ENCODE data around the gene CDH6.

CDH6 gene

DNA sequence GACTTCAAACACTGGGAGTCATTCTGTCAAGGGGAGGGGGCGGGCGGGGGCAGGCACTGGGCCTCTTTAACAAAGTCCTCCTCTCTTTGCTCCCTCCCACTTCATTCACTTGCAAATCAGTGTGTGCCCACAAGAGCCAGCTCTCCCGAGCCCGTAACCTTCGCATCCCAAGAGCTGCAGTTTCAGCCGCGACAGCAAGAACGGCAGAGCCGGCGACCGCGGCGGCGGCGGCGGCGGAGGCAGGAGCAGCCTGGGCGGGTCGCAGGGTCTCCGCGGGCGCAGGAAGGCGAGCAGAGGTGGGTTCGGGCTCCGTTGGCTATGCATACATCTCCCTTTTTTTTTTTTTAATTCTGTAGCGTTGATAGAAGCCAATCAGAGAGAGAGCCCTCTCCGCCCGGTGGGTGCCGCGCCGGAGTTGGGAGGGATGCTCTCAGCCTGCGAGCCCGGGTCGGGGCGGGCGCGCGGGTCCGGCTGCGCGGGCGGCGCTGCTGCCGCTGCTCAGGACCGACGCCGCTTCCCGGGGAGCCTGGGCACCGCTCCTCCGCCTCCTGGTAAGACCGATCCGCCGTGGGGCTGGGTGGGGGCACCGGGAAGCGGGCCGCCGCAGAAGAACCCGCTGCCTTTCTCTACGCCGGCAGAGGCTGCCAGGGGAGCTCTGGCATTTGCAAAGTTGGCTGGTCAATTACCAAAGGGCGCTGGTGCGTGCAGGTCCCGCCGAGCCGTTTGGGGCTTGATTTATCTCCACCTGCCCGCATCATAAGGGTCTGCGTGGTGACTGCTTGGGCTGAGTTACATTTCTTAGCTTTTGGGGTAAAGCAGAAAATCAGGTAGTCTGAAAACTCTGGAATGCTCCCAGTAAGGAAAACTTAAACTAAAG lies at the start of gene CDH6:
TSS of gene CDH6 (plus strand) at position 96 of the 877 bp plus-strand sequence. CDS start 73,788 bp downstream, outside the sequence.
- Mint-ChIP-seq H3K4me1 (peaks cover 12% of the 10 kb centered on the region), H3K4me3 (no peak within 1 kb of the TSS), H3K27ac (no peak within 1 kb of the TSS), H3K9me3 (no peaks in the 10 kb centered on the region), H3K36me3 (no peaks in the 10 kb centered on the region), H3K27me3 (peaks cover 29% of the 10 kb centered on the region)
- no peak for ATAC-seq

DNA sequence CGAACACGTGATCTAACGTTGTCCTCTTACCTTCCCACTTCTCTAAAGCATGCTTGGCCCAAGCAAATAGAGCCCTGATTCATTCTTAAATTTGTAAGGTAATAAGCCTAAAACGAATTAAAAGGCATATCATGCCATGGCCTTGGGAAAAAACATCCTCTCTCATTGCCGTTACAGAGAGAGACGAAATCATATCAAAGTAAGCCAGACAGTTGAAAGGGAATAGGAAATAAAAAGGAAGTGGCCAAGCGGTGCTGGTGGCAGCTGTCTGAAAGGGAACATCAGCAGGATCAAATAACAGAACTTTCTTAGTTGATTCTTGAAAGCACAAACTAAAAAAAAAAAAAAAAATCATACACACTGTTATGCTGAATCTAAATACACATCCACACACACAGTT lies 49.1 kb upstream of the CDH6 start:
- no peaks in the 10 kb centered on the region for H3K27me3 Mint-ChIP-seq
- no peak for ATAC-seq
- H3K36me3 Mint-ChIP-seq: no peaks in the 10 kb centered on the region
- no peak overlapping the region for H3K4me3 Mint-ChIP-seq
- no peaks in the 10 kb centered on the region for H3K9me3 Mint-ChIP-seq
- no peak overlapping the region for H3K27ac Mint-ChIP-seq
- no peaks in the 10 kb centered on the region for H3K4me1 Mint-ChIP-seq

DNA sequence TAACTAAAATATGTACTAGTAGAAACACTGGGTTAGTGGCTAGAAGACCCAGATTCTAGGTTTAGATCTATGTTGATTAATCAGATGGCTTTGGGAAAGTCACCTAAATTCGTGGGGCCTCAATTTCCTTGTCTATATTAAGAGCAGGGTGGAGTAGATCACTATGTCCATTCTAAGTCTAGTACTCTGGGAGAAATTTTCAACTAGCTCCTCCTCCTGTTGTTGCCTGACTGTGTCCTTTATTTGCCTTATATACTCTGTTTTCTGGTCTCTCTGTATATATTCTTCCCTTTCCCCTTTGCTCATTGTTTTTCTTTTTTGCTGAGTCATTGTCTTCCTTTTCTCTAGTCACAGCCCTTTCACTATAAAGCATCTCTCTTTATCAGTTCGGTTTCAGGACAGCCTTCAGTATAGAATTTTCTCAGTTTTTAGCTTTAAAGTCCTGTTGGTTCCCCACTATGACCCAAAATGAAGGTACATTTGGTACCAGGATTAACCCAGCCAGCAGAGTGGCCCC lies 44.5 kb upstream of the CDH6 start:
- Mint-ChIP-seq H3K9me3 (peaks cover 6% of the 10 kb centered on the region), H3K27me3 (no peaks in the 10 kb centered on the region), H3K4me3 (no peak overlapping the region), H3K4me1 (no peaks in the 10 kb centered on the region), H3K36me3 (no peaks in the 10 kb centered on the region), H3K27ac (no peak overlapping the region)
- ATAC-seq: no peak

DNA sequence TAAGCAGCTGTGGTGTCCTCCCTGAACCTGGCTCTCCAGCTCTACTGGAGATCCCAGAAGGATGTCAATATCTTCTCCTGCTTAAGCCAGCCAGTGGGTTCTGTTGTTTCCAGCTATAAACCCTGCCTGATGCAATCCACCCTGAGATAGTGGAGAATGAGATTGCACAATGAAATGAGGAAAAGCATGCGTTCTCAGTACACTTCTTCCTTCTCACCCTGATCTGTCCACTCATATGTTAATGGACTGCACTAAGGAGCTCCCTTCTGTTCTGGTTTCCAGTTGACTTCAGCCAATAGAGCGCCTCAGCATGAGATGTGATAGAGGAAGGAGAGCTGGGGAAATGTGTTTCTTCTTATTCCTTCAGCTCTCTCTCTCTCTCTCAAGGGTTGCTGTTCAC lies 40.0 kb upstream of the CDH6 start:
- Mint-ChIP-seq H3K36me3 (no peaks in the 10 kb centered on the region), H3K27ac (no peak overlapping the region), H3K4me1 (no peaks in the 10 kb centered on the region), H3K27me3 (no peaks in the 10 kb centered on the region), H3K9me3 (peaks cover 9% of the 10 kb centered on the region), H3K4me3 (no peak overlapping the region)
- no peak for ATAC-seq

DNA sequence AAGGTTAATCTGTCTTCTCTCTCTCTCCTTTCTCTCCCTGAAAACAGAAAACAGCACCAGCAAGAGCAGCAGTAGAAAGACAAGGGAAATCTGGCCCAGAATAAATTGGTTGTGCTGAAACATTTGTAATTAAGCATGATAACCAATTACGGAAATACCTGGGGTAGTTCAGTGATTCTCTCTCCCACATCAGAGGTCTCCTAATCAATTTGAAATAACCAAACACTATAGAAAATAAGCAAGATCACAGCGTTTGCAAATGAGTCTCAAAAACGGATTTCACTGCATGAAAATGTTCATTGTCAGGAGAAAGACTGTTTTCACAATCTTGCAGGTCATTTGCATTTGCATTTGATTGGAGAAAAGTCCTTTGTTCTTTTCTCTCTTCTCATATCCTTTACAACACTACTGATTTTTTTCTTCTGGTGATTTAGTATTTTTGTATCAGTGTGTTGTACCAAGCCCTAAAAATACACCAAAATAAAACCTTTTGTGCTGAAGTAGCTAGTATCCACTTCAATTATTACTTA lies 36.8 kb upstream of the CDH6 start:
- no peaks in the 10 kb centered on the region for H3K36me3 Mint-ChIP-seq
- no peak overlapping the region for H3K27ac Mint-ChIP-seq
- no peaks in the 10 kb centered on the region for H3K4me1 Mint-ChIP-seq
- H3K9me3 Mint-ChIP-seq: peaks cover 6% of the 10 kb centered on the region
- no peak for ATAC-seq
- H3K27me3 Mint-ChIP-seq: no peaks in the 10 kb centered on the region
- no peak overlapping the region for H3K4me3 Mint-ChIP-seq

DNA sequence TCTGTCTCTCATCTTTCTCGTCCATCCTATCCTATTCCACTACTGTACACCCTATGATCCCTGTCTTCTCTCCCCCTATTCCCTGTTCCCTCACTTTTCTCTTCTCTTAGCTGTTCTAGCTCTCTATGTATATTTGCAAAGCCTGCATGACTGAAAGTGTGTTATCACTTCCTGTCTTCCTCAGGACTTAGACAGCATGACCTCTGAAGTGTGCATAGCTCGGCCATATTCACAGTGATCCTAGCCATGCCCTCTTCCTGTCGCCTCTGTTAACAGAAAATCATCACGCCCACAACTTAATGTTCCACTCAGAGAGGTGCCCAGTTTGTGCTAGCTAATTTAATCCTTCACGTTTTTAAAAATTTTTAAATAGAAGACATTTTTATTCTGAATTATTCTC lies 35.8 kb upstream of the CDH6 start:
- Mint-ChIP-seq H3K27ac (no peak overlapping the region), H3K9me3 (peaks cover 6% of the 10 kb centered on the region), H3K4me1 (no peaks in the 10 kb centered on the region), H3K36me3 (no peaks in the 10 kb centered on the region), H3K4me3 (no peak overlapping the region), H3K27me3 (no peaks in the 10 kb centered on the region)
- ATAC-seq: no peak

DNA sequence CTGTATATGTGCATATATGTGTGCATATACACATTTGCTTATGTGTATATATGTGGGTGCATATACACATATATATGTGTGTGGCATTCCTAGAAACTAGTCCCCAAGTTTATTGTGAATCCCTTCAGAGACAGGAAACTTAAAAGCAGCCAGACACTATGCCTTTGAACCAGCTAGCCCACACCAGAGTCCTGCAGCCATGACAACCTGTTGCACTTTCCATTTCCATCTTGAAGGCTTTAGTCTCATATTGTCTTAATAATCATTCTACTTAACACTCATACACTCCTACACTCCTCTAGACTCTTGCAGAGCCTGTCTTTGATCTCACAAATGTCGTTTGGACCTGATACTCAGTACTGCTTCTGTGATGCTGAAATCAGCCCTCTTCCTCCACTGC lies 34.8 kb upstream of the CDH6 start:
- Mint-ChIP-seq H3K27me3 (no peaks in the 10 kb centered on the region), H3K27ac (no peak overlapping the region), H3K36me3 (no peaks in the 10 kb centered on the region), H3K4me3 (no peak overlapping the region), H3K9me3 (peaks cover 7% of the 10 kb centered on the region), H3K4me1 (no peaks in the 10 kb centered on the region)
- ATAC-seq: no peak

DNA sequence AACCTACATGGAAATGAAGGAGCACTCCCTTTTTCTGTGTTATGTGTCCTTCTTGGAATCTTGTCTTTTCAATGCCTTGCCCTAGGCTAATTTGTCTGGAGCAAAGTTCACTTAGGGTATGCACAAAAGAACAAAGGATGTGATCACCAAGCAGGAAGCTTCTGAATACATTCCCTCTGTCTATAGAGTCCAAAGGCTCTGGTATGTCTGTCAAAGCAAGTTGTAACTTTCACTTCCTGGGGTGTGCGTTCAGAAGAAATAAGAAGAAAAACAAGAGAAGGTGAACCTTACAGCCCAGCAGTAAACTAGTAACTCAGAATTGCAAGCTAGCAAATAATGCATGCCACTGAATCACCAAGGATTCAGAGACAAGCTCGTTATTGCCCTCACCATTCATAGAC lies 31.7 kb upstream of the CDH6 start:
- ATAC-seq: no peak
- Mint-ChIP-seq H3K4me1 (no peaks in the 10 kb centered on the region), H3K36me3 (no peaks in the 10 kb centered on the region), H3K27ac (no peak overlapping the region), H3K4me3 (no peak overlapping the region), H3K27me3 (no peaks in the 10 kb centered on the region), H3K9me3 (peaks cover 10% of the 10 kb centered on the region)

DNA sequence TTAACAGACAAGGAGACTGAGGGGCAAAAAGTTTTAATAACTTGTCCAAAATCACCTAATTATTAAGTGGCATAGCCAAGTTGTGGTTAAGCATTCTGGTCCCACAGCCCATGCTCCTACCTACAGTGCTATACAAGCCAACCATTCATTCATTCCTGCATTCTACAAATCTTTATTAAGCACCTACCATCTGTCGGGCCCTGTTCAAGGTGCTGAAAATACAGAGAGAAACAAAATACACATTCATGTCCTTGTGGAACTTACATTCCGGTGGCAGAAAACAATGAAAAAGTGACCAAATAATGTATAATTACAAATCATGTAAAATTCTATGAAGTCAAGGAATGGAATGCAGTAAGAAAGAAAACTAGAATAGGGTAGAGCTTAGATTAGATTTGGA lies 27.8 kb upstream of the CDH6 start:
- H3K36me3 Mint-ChIP-seq: no peaks in the 10 kb centered on the region
- H3K4me3 Mint-ChIP-seq: no peak overlapping the region
- ATAC-seq: no peak
- H3K9me3 Mint-ChIP-seq: peaks cover 6% of the 10 kb centered on the region
- H3K27ac Mint-ChIP-seq: no peak overlapping the region
- H3K27me3 Mint-ChIP-seq: no peaks in the 10 kb centered on the region
- H3K4me1 Mint-ChIP-seq: no peaks in the 10 kb centered on the region

DNA sequence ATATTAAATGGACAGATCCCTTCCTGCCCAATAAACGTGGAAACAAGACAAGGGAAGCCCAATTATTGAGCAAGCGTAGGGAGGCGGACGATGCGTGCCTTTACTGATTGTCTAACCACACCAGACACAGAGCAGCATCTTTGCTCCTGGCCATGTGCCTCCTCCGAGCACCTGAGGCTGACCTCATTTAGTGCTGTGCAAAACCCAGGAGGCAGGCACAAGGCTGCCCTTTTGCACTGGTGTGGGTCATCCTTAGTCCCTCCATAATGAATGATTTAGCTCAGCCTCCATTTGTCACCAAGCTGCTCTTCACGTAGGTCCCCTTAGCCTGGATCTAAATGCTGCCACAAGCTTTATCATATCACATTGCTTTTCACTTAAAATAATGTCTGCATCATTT lies 24.1 kb upstream of the CDH6 start:
- no peak for ATAC-seq
- peaks cover 2% of the 10 kb centered on the region for H3K9me3 Mint-ChIP-seq
- no peaks in the 10 kb centered on the region for H3K27me3 Mint-ChIP-seq
- H3K36me3 Mint-ChIP-seq: no peaks in the 10 kb centered on the region
- no peaks in the 10 kb centered on the region for H3K4me1 Mint-ChIP-seq
- no peak overlapping the region for H3K4me3 Mint-ChIP-seq
- H3K27ac Mint-ChIP-seq: no peak overlapping the region

DNA sequence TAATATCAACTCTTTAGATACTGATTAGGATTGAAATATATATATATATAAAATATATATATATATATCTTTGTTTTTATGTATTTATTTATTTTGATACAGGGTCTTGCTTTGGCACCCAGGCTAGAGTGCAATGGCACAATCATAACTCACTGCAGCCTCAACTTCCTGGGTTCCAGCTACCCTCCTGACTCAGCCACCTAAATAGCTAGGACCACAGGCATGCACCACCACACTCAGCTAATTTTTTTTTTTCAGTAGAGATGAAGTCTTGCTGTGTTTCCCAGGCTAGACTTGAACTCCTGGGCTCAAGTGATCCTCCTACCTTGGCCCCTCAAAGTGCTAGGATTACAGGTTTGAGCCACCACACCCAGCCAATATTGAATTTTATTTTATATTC lies 20.6 kb upstream of the CDH6 start:
- Mint-ChIP-seq H3K27me3 (no peaks in the 10 kb centered on the region), H3K4me3 (no peak overlapping the region), H3K27ac (no peak overlapping the region), H3K4me1 (no peaks in the 10 kb centered on the region), H3K36me3 (no peaks in the 10 kb centered on the region), H3K9me3 (peaks cover under 1% of the 10 kb centered on the region)
- ATAC-seq: no peak

DNA sequence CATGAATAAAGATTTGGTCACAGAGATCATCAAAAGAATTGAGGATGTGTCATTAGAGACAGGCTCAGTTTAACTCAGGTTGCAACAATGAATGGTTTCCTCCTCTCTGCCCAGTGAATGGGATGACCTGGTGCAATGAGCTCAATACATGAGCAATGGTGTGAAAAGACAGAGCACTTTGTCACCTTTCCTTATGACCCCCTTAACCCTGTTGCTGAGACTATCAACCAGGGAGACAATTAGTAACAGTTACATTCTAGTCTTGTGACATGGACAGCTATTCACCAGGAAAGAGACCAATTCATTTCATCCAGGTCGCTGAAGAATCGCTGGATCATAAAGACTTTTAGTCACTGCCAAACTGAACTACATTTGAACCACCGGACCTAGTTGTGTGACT lies 19.9 kb upstream of the CDH6 start:
- H3K9me3 Mint-ChIP-seq: peaks cover 4% of the 10 kb centered on the region
- no peak overlapping the region for H3K4me3 Mint-ChIP-seq
- no peaks in the 10 kb centered on the region for H3K27me3 Mint-ChIP-seq
- no peaks in the 10 kb centered on the region for H3K4me1 Mint-ChIP-seq
- H3K27ac Mint-ChIP-seq: no peak overlapping the region
- no peaks in the 10 kb centered on the region for H3K36me3 Mint-ChIP-seq
- ATAC-seq: no peak

DNA sequence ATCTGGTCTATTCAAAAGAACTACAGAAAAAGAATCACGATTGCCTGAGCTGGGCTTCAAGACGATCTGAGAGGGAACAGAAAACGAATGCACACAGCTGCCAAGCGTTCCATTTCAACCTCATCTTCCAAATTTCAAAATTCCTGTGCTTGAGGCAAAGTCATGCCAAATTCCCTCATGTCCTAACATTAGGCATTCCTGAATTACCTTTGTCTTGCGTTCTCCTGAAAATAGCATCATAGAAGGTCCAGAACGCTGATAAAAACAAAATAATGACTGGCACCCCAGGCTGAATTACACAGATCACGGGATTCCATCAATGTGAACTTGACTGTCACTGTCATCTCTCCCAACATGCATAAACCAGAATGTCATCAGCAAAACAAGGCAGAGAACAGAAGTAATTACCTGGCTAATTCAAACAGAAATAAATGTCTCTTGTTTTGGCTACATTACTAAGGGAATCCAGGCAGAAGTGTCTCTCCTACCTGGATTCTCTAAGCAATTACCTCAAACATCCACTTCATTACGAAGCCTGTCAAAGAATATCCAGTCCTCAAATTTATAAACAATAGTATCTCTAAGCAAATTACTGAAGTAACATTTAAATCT lies 12.0 kb upstream of the CDH6 start:
- Mint-ChIP-seq H3K27me3 (no peaks in the 10 kb centered on the region), H3K27ac (no peak overlapping the region), H3K36me3 (no peaks in the 10 kb centered on the region), H3K9me3 (peaks cover 7% of the 10 kb centered on the region), H3K4me3 (no peak overlapping the region), H3K4me1 (no peaks in the 10 kb centered on the region)
- no peak for ATAC-seq

DNA sequence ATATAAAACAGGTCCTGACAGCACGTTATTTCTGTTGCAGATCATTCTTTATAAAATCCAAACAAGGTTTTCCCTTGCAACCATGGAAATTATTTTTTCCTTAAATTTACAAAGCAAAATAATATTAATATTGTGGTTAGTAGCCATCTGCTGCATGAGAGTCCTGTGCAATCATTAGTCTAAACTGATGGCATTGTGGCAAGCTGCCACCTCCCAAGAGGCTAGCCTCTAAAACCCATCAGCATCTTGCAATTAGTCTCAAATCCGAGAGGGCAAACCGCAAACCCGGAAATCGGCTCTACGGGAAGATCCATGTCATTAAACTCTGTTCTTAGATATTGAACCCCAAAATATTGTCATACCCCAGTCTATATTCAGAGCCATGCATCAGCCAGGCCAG lies 11.3 kb upstream of the CDH6 start:
- Mint-ChIP-seq H3K4me3 (no peak overlapping the region), H3K27ac (no peak overlapping the region), H3K27me3 (no peaks in the 10 kb centered on the region), H3K9me3 (peaks cover 7% of the 10 kb centered on the region), H3K36me3 (no peaks in the 10 kb centered on the region), H3K4me1 (no peaks in the 10 kb centered on the region)
- ATAC-seq: no peak

DNA sequence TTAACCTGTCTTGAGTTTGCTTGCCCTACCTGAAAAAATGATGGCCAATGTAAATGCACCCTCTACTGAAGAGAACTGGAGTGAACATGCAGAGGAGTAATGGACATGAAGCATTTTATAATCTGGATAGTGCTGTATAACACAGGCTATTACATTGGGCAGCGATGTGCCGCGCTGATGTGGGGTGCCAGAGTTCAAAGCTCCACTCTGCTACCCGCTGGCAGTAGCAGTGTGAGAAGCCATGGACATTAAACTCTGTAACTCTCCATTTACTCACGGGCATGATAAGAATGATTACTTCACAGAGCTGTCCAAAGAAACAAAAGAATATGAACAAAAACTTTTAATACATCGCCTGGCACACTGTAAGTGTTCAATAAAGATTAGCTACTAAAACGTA lies 7.5 kb upstream of the CDH6 start:
- no peak for ATAC-seq
- Mint-ChIP-seq H3K9me3 (peaks cover 3% of the 10 kb centered on the region), H3K27ac (no peak overlapping the region), H3K27me3 (no peaks in the 10 kb centered on the region), H3K4me3 (no peak overlapping the region), H3K36me3 (no peaks in the 10 kb centered on the region), H3K4me1 (no peaks in the 10 kb centered on the region)
